ENCODE measurements around the gene CDK19.

CDK19 gene

GRCh38 chr6:110693994-110694393, 121.3 kb downstream of the CDK19 start:
- DNase-seq: no peak

- no peak for DNase-seq
Observed at GRCh38 chr6:110693296-110693695, 122.0 kb downstream of the CDK19 start.

- no peak for DNase-seq
Observed at GRCh38 chr6:110690916-110691315, 124.4 kb downstream of the CDK19 start.

GRCh38 chr6:110690106-110690654, 125.1 kb downstream of the CDK19 start:
- DNase-seq: no peak

GRCh38 chr6:110689275-110689935, 125.9 kb downstream of the CDK19 start:
- DNase-seq: no peak

- no peak for DNase-seq
Observed at GRCh38 chr6:110688661-110689268, 126.5 kb downstream of the CDK19 start.

- no peak for DNase-seq
Observed at GRCh38 chr6:110687326-110687725, 127.9 kb downstream of the CDK19 start.

GRCh38 chr6:110683241-110683640, 132.0 kb downstream of the CDK19 start:
- DNase-seq: no peak

GRCh38 chr6:110682460-110682853, 132.8 kb downstream of the CDK19 start:
- DNase-seq: peak; percentile 87

GRCh38 chr6:110681543-110682459, 133.5 kb downstream of the CDK19 start:
- DNase-seq: no peak

- DNase-seq: no peak
Observed at GRCh38 chr6:110676396-110676795, 138.9 kb downstream of the CDK19 start.

GRCh38 chr6:110674096-110674495, 141.2 kb downstream of the CDK19 start:
- no peak for DNase-seq

GRCh38 chr6:110672122-110672521, 143.1 kb downstream of the CDK19 start:
- DNase-seq: no peak

- DNase-seq: no peak
Observed at GRCh38 chr6:110671447-110671846, 143.8 kb downstream of the CDK19 start.

GRCh38 chr6:110665600-110665999, 149.7 kb downstream of the CDK19 start:
- no peak for DNase-seq

- DNase-seq: no peak
Observed at GRCh38 chr6:110664933-110665332, 150.3 kb downstream of the CDK19 start.

GRCh38 chr6:110662490-110663211, 152.6 kb downstream of the CDK19 start:
- DNase-seq: no peak

GRCh38 chr6:110661414-110661813, 153.9 kb downstream of the CDK19 start:
- DNase-seq: no peak

GRCh38 chr6:110660066-110660655, 155.1 kb downstream of the CDK19 start:
- DNase-seq: no peak

- DNase-seq: no peak
Observed at GRCh38 chr6:110658631-110659211, 156.5 kb downstream of the CDK19 start.

- DNase-seq: no peak
Observed at GRCh38 chr6:110656492-110656891, 158.8 kb downstream of the CDK19 start.

GRCh38 chr6:110655821-110656220, 159.4 kb downstream of the CDK19 start:
- DNase-seq: no peak

Data from activated CD4-positive, alpha-beta T cell treated with anti-CD3 and anti-CD28 coated beads, Interleukin-2, Interleukin-6, amounts not matched to agents 100 ng/mL and 50 ng/mL, durations not matched to agents 16 hours and 8 hours (primary cell).